Activated CD4-positive, alpha-beta T cell treated with anti-CD3 and anti-CD28 coated beads for 36 hours (primary cell): ENCODE results near the gene PSG11. TPM values are rescaled to one million over a fixed set of nuclear protein-coding genes. Genes with fewer than 3 reads are reported as not detected.
"Not testable (repeated sequence)": the region's sequence is repeated elsewhere in the genome, so short reads cannot be mapped to it uniquely, and the experiment has no call there.

ENCODE experiments used
- ATAC-seq: fragments of 200-7000 bp; cut with Tn5 transposase; one replicate; pipeline ENCODE4 v1.10.0; 2021; ENCODE audit warnings: mild to moderate bottlenecking, moderate library complexity
- CTCF ChIA-PET: fragments of 350-600 bp; sonication (Branson Sonifier 250); formaldehyde crosslinking; loops from one replicate; lab custom pipeline; 2021; ENCODE audit warnings: antibody characterized with exemption; lab: Charles Lee
- POLR2A ChIA-PET: fragments of 350-600 bp; sonication (Branson Sonifier 250); formaldehyde crosslinking; loops from one replicate; lab custom pipeline; 2021; ENCODE audit warnings: antibody characterized with exemption, inconsistent platforms; lab: Charles Lee
- DNase-seq: peaks from one replicate; pipeline ENCODE4 v3.0.0-alpha.2; 2020
- H3K27ac Mint-ChIP-seq: one replicate; pipeline ENCODE4 v1.8.0; 2021; ENCODE audit warnings: mixed read lengths
- H3K27me3 Mint-ChIP-seq: one replicate; pipeline ENCODE4 v1.8.0; 2021; ENCODE audit warnings: mixed read lengths
- H3K36me3 Mint-ChIP-seq: one replicate; pipeline ENCODE4 v1.8.0; 2021; ENCODE audit warnings: low read depth, mixed read lengths
- H3K4me1 Mint-ChIP-seq: one replicate; pipeline ENCODE4 v1.8.0; 2021; ENCODE audit warnings: mixed read lengths
- H3K4me3 Mint-ChIP-seq: one replicate; pipeline ENCODE4 v1.8.0; 2021; ENCODE audit warnings: mild to moderate bottlenecking, moderate library complexity, mixed read lengths
- H3K9me3 Mint-ChIP-seq: one replicate; pipeline ENCODE4 v1.8.0; 2021; ENCODE audit warnings: low read depth, mixed read lengths
- intact Hi-C, 2 experiments: fragments of 100-400 bp; cut with DNase I in 1 of 2; cut with micrococcal nuclease in 1 of 2; formaldehyde crosslinking; loops; one replicate each; pipeline versions ENCODE4 v1.14.2 to v1.15.1; 2022 to 2024; cut with DNase I, micrococcal nuclease
- total RNA-seq, 2 experiments: library from RNA; stranded (reverse); gene quantifications; one replicate each; pipeline ENCODE4 v1.2.3, GENCODE V29; 2021

PSG11 gene
- total RNA-seq = not detected

- H3K4me1 Mint-ChIP-seq, POLR2A ChIA-PET, CTCF ChIA-PET, H3K27ac Mint-ChIP-seq, intact Hi-C loops, H3K36me3 Mint-ChIP-seq, DNase-seq, H3K27me3 Mint-ChIP-seq, H3K9me3 Mint-ChIP-seq, H3K4me3 Mint-ChIP-seq, ATAC-seq: not testable (repeated sequence)
Measured at GRCh38 chr19:43026369-43026768, at the start of gene PSG11. Gene PSG11 (minus strand): TSS chr19:43026469. CDS start chr19:43026372, 97 bp downstream.

- H3K27ac Mint-ChIP-seq, DNase-seq, CTCF ChIA-PET, intact Hi-C loops, H3K4me3 Mint-ChIP-seq, ATAC-seq, POLR2A ChIA-PET, H3K9me3 Mint-ChIP-seq, H3K36me3 Mint-ChIP-seq, H3K4me1 Mint-ChIP-seq, H3K27me3 Mint-ChIP-seq: not testable (repeated sequence)
Measured at GRCh38 chr19:43062418-43062817, 36.1 kb upstream of the PSG11 start.

- H3K4me3 Mint-ChIP-seq, CTCF ChIA-PET, POLR2A ChIA-PET, H3K9me3 Mint-ChIP-seq, H3K27me3 Mint-ChIP-seq, H3K36me3 Mint-ChIP-seq, H3K27ac Mint-ChIP-seq, intact Hi-C loops, ATAC-seq, H3K4me1 Mint-ChIP-seq, DNase-seq: not testable (repeated sequence)
Measured at GRCh38 chr19:43061326-43061725, 35.1 kb upstream of the PSG11 start.

DNA sequence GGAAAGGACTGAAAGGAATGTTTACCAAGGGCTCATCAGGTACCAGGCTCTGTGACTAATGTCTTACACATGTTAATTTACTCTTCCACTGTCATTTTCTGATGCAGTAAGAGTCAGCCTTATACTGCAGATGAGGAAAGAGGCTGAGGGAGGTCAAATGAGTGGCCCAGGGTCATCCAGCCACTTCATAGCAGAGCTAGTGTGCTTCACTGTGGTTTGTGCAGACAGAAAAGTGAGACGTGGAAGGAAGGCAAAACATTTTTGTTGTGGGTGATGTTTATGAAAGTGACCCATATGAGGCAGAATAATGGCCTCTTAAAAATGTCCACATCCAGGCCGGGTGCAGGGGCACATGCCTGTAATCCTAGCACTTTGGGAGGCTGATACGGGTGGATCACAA, 34.0 kb upstream of the PSG11 start:
- ATAC-seq, H3K9me3 Mint-ChIP-seq, H3K36me3 Mint-ChIP-seq, H3K4me3 Mint-ChIP-seq, H3K4me1 Mint-ChIP-seq, POLR2A ChIA-PET, H3K27ac Mint-ChIP-seq, intact Hi-C loops, CTCF ChIA-PET, DNase-seq, H3K27me3 Mint-ChIP-seq: not testable (repeated sequence)

- CTCF ChIA-PET, H3K27me3 Mint-ChIP-seq, H3K4me1 Mint-ChIP-seq, ATAC-seq, POLR2A ChIA-PET, H3K36me3 Mint-ChIP-seq, H3K27ac Mint-ChIP-seq, intact Hi-C loops, DNase-seq, H3K4me3 Mint-ChIP-seq: not testable (repeated sequence)
- H3K9me3 Mint-ChIP-seq = peaks cover 12% of the 10 kb centered on the region
Measured at GRCh38 chr19:43059482-43059881, 33.2 kb upstream of the PSG11 start.

DNA sequence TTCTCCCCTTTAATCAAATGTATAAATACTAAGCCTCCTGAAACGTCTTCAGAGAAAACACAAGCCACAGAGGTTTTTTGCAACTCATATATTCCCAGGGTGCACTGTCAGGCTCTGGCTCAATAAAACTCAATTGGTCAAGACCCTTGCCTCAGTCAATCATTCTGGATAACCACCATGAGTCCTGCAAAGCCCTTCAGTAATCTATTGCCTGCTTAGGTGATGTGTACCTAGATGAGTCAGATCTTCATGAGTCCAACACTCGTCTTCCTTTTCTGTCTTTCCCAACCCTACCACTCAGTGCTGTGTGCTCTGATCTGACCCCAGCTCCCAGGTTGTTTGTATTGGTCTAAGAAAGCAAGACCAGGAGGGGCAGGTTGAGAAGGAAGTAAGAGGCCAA, 32.2 kb upstream of the PSG11 start:
- POLR2A ChIA-PET, H3K27me3 Mint-ChIP-seq, ATAC-seq, intact Hi-C loops, H3K36me3 Mint-ChIP-seq, H3K4me3 Mint-ChIP-seq, CTCF ChIA-PET, H3K27ac Mint-ChIP-seq, H3K4me1 Mint-ChIP-seq, DNase-seq: not testable (repeated sequence)
- H3K9me3 Mint-ChIP-seq = peaks cover 15% of the 10 kb centered on the region

- H3K36me3 Mint-ChIP-seq, ATAC-seq, H3K9me3 Mint-ChIP-seq, intact Hi-C loops, DNase-seq, CTCF ChIA-PET, H3K27ac Mint-ChIP-seq, H3K4me1 Mint-ChIP-seq, H3K4me3 Mint-ChIP-seq: not testable (repeated sequence)
- peaks cover 14% of the 10 kb centered on the region for H3K27me3 Mint-ChIP-seq
- POLR2A ChIA-PET = interaction anchor here (0.7 kb wide), 1 partner anchor 393 kb away, joined by 3 read pairs; no protein-coding TSS in a partner anchor
Measured at GRCh38 chr19:43047966-43048365, 21.7 kb upstream of the PSG11 start.

GRCh38 chr19:43046578-43046977, 20.3 kb upstream of the PSG11 start:
- H3K4me3 Mint-ChIP-seq = not testable (repeated sequence)

DNA sequence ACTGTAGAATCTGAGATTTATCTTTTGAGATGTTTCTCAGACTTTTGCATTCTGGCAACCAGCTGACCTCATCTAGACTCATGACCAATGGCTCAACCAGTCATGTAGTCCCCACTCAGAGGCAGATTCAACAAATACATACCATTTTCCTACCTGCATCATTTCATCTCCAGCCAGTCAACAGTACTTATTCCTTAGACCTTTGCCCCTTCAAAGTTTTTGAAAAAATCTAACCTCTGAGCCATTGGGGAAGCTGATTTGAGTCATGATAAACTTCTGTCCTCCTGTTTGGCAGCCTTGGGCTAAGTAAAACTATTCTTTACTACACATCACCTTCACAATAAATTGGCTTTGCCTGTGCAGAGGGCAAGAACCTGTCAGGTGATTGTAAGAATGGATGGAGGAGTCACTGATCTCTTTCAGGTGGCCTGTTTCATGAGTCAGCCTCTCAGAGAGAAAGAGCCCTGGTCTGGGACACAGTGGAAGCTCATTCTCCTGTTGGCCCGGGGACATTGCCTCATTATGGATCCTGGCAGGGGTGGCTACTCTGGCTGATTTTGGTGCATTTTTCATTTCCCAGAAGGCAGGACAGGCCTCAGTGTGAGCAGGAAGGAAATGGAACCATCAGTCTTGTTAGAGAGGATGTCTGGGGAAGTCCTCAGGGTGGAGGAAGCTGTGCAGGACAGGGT, 17.4 kb upstream of the PSG11 start:
- DNase-seq, H3K9me3 Mint-ChIP-seq, ATAC-seq, H3K36me3 Mint-ChIP-seq, H3K27ac Mint-ChIP-seq, H3K4me3 Mint-ChIP-seq, intact Hi-C loops, POLR2A ChIA-PET, CTCF ChIA-PET, H3K4me1 Mint-ChIP-seq: not testable (repeated sequence)
- peaks cover 12% of the 10 kb centered on the region for H3K27me3 Mint-ChIP-seq

More at GRCh38 chr19:43046578-43046977, 20.3 kb upstream of the PSG11 start:
- CTCF ChIA-PET, DNase-seq, H3K9me3 Mint-ChIP-seq, intact Hi-C loops, H3K4me1 Mint-ChIP-seq, H3K36me3 Mint-ChIP-seq, ATAC-seq, POLR2A ChIA-PET, H3K27ac Mint-ChIP-seq: not testable (repeated sequence)
- H3K27me3 Mint-ChIP-seq = peaks cover 14% of the 10 kb centered on the region

GRCh38 chr19:43031645-43032044, 5.4 kb upstream of the PSG11 start:
- H3K27me3 Mint-ChIP-seq = peaks cover 12% of the 10 kb centered on the region
- H3K9me3 Mint-ChIP-seq, ATAC-seq, H3K27ac Mint-ChIP-seq, POLR2A ChIA-PET, DNase-seq, H3K36me3 Mint-ChIP-seq, H3K4me1 Mint-ChIP-seq, intact Hi-C loops, H3K4me3 Mint-ChIP-seq, CTCF ChIA-PET: not testable (repeated sequence)

DNA sequence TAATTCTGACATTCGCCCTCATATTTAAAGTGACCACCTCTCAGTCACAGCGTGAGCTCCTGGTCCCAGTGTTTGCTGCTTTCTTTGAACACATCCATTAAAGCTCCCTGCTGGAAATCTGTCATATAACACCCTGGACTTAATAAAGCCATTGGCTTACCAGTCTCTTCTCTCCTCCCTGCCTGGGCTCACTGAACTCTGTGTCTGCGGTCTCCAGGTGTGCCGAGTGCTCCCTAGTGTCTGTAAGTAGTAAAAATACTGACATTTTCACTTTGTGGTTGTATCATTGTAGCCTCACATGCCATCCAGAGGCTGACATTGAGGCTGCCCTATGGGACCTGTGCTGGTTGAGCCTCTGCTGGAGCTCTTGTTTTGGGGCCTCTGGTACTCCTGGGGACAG, 2.6 kb upstream of the PSG11 start:
- CTCF ChIA-PET = no interaction called here
- Mint-ChIP-seq H3K36me3 (no peaks in the 10 kb centered on the region), H3K27ac (no peak overlapping the region), H3K9me3 (no peaks in the 10 kb centered on the region), H3K4me1 (no peaks in the 10 kb centered on the region), H3K4me3 (no peak overlapping the region), H3K27me3 (peaks cover 5% of the 10 kb centered on the region)
- ATAC-seq (no peak), DNase-seq (no peak)
- POLR2A ChIA-PET = no interaction called here
- intact Hi-C loops = no loop called here

DNA sequence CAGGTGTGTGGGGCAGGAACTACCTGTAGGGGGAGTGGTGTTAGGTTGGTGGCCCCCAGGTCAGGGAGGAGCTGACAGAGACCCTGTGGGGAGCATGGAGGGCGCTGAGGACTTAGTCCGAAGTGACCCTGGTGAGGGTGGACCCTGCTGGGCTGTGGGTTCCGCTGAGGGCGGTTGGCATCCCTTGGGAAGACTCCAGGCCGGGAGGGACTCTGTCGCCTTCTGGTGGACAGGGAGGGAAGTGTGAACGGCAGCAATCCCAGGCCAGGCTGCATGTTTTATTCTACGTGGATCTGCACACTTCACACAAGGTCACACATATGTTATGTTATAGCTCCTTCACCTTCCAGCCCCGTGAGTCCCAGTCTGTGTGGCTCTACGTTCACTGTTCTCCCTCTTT, 1.7 kb upstream of the PSG11 start:
- DNase-seq, ATAC-seq, H3K36me3 Mint-ChIP-seq, H3K4me3 Mint-ChIP-seq, H3K4me1 Mint-ChIP-seq, H3K27me3 Mint-ChIP-seq, CTCF ChIA-PET, H3K27ac Mint-ChIP-seq, H3K9me3 Mint-ChIP-seq, intact Hi-C loops, POLR2A ChIA-PET: not testable (repeated sequence)
